NCI-H69 (cell line): ENCODE measurements around the gene BGN.

Source experiments
- DNase-seq: peaks from one replicate; lab custom pipeline; 2025; lab: John Stamatoyannopoulos, UW

The BGN gene

GRCh38 chrX:153460826-153461225 lies 34.0 kb upstream of the BGN start:
- peak; percentile 45 for DNase-seq

GRCh38 chrX:153462291-153462690 lies 32.5 kb upstream of the BGN start:
- no peak for DNase-seq

GRCh38 chrX:153463031-153463430 lies 31.7 kb upstream of the BGN start:
- no peak for DNase-seq

GRCh38 chrX:153463556-153463955 lies 31.2 kb upstream of the BGN start:
- DNase-seq, result no peak

- no peak for DNase-seq
Measured at GRCh38 chrX:153464116-153464515, 30.7 kb upstream of the BGN start.

GRCh38 chrX:153465691-153466380 lies 28.9 kb upstream of the BGN start:
- no peak for DNase-seq

GRCh38 chrX:153468008-153468580 lies 26.7 kb upstream of the BGN start:
- DNase-seq, result peak; percentile 40

GRCh38 chrX:153469811-153470410 lies 24.9 kb upstream of the BGN start:
- DNase-seq, result peak; percentile 70

- peak; percentile 93 for DNase-seq
Measured at GRCh38 chrX:153470411-153471363, 24.1 kb upstream of the BGN start, which contains the start of gene HAUS7. TSS of gene HAUS7 (minus strand) at chrX:153470576. CDS start at chrX:153470557, 19 bp downstream.

- DNase-seq, result no peak
Measured at GRCh38 chrX:153471663-153472280, 23.0 kb upstream of the BGN start.

- DNase-seq, result no peak
Measured at GRCh38 chrX:153473126-153473525, 21.7 kb upstream of the BGN start.

- DNase-seq, result no peak
Measured at GRCh38 chrX:153474266-153474665, 20.5 kb upstream of the BGN start.

- peak; percentile 51 for DNase-seq
Measured at GRCh38 chrX:153474718-153475117, 20.1 kb upstream of the BGN start.

GRCh38 chrX:153475271-153475670 lies 19.5 kb upstream of the BGN start:
- DNase-seq, result no peak

- no peak for DNase-seq
Measured at GRCh38 chrX:153475751-153476281, 19.0 kb upstream of the BGN start.

- DNase-seq, result peak; percentile 93
Measured at GRCh38 chrX:153476666-153477363, 18.0 kb upstream of the BGN start.

- no peak for DNase-seq
Measured at GRCh38 chrX:153477364-153477857, 17.4 kb upstream of the BGN start.

- DNase-seq, result no peak
Measured at GRCh38 chrX:153477901-153478300, 16.9 kb upstream of the BGN start.

GRCh38 chrX:153478746-153479145 lies 16.0 kb upstream of the BGN start:
- DNase-seq, result no peak

- DNase-seq, result no peak
Measured at GRCh38 chrX:153481043-153481442, 13.7 kb upstream of the BGN start.
